HG03095 (cell line): ENCODE results near the gene PARP15.
"Not testable (repeated sequence)": the region's sequence is repeated elsewhere in the genome, so short reads cannot be mapped to it uniquely, and the experiment has no call there.

ENCODE experiments used
- ATAC-seq: cut with Tn5 transposase; IDR thresholded peaks from one replicate; pipeline ENCODE4 v1.9.1; 2021; ENCODE audit warnings: moderate library complexity; ENCODE audit not compliant: unreplicated experiment

The PARP15 gene

DNA sequence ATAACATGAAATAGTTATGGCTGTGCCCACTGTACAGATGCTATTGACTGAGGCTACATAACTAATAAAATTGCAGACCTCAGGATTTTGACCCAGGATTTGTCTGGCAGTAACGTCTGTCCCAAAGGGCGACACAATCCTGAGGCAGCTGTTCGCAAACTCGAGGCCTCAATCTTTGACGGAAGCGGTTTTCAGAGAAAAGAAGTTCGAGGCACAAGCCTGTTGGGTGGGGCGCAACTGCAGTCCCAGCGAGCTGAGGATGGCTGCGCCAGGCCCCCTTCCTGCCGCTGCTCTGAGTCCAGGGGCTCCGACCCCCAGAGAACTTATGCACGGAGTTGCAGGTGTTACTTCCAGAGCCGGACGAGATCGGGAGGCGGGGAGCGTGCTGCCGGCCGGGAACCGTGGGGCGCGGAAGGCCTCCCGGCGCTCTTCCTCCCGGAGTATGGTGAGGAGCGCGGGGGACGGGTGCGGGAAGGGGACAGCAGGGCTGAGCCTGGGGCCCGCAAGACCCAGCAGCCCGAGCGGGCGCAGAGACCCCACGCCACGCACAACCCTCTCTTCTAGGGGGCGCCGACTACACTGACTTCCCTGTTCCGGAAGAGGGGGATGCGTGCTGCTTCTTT is at the start of gene PARP15:
Gene PARP15 (plus strand): TSS at position 242 of the 623 bp plus-strand sequence. CDS start 18 bp downstream, at position 260.
- ATAC-seq: no peak

GRCh38 chr3:122530164-122530563 is 47.3 kb upstream of the PARP15 start:
- no peak for ATAC-seq

- ATAC-seq: no peak
These were observed 44.0 kb upstream of the PARP15 start for GRCh38 chr3:122533480-122533879.

GRCh38 chr3:122533931-122534334 is 43.5 kb upstream of the PARP15 start:
- ATAC-seq: peak; percentile 98

DNA sequence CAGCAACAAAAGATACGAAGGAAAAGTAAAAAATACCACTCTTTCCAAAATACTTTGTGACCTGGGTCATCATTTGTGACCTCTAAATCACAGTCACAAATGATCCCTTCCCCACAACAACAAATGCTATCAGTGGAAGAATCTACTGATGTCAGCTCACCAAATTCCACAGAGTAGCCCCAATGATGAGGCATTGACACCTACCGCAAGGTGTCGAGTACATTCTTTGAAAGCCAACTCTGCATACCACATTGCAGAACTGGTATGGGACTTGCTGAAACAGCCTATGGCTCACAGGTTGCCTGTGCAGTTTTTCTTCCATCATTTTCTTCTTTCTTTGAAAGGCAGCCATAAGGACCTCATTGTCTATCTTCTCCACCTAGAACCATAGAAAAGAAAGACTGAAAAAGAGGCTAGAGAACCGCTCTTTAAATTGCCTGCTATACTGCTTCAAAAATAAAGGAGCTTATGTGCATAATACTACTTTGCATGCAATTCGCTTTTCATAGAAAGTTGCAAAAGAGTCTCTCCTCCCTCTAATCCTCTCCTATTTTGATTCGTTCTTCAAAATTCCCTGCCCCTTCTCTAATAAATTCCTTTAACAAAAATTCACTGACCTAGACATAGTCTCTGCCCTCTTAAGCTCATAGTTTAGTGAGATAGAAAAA is 41.4 kb upstream of the PARP15 start:
- ATAC-seq: no peak

- ATAC-seq: no peak
These were observed 40.8 kb upstream of the PARP15 start for GRCh38 chr3:122536632-122537001.

- no peak for ATAC-seq
These were observed 38.4 kb upstream of the PARP15 start for GRCh38 chr3:122538956-122539490.

DNA sequence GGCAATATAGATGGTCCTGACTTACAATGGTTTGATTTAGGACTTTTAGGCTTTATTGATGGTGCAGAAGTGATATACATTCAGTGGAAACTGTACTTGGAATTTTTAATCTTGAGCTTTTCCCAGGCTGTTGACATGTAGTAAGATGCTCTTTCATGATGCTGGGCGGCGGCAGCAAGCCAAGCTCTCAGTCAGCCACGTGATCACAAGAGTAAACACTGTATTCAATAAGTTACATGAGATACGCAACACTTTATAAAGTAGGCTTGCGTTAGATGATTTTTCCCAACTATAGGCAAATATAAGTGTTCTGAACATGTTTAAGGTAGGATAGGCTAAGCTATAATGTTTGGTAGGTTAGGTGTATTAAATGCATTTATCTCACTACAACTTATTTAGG is 31.3 kb upstream of the PARP15 start:
- ATAC-seq: no peak

DNA sequence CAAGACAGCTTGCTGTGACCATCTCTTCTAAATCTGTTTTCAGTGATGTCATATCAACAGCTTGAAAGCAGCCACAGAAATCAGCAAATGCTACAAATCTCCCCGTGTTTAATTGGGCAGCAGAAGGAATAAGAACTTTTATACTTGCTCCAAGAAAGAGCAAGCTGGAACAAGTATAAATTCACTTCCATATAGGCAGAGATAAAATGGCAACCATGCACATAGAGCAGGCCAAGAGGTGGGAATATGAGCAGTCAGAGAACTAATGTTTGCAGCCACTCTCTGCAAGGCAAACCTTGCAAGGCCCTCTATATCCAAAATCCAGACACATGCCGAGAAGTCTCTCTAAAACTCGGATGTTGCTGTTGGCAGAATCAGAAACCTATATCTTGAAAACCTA is 29.4 kb upstream of the PARP15 start:
- no peak for ATAC-seq

GRCh38 chr3:122548619-122549018 is 28.8 kb upstream of the PARP15 start:
- ATAC-seq: no peak

- no peak for ATAC-seq
These were observed 24.3 kb upstream of the PARP15 start for GRCh38 chr3:122553171-122553570.

- no peak for ATAC-seq
These were observed 22.0 kb upstream of the PARP15 start for GRCh38 chr3:122555275-122556071.

DNA sequence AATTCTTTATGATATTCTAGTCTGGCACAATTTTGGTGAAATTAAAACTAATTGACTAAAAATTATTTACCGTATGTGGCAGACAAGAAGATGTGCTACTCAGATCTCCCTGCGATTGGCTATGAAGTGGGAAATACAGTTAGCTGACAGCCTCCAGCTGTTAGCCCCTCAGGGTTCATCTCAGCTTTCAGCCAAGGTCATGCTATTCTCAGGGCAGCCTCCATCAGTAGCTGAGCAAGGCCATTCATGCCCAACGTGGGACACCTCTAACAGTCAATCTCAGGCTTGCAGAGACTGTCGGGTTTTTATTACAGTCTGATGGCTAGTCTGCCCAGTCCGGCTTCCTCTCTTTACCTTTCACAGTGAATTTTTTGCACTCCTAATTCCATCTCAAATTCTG is 20.1 kb upstream of the PARP15 start:
- no peak for ATAC-seq

GRCh38 chr3:122558605-122559004 is 18.8 kb upstream of the PARP15 start:
- ATAC-seq: no peak

DNA sequence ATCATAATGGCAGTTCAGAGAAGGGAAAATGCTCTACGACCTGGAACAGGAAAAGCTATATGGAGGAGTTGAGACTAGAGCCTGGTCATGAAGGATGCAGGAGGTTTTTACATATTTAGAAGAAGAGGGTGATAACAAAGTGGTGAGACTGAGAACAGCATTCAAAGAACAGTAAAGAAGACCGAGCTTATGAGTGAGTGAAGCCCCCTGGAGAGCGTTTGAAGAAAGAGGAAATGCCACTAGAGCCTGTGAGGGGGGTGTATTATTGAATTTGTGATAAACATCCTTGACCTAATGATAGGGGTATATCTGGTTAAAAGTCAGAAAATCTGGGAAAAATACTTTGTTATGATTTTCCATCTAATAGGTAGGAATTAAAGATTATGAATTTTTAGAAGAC is 17.5 kb upstream of the PARP15 start:
- no peak for ATAC-seq

DNA sequence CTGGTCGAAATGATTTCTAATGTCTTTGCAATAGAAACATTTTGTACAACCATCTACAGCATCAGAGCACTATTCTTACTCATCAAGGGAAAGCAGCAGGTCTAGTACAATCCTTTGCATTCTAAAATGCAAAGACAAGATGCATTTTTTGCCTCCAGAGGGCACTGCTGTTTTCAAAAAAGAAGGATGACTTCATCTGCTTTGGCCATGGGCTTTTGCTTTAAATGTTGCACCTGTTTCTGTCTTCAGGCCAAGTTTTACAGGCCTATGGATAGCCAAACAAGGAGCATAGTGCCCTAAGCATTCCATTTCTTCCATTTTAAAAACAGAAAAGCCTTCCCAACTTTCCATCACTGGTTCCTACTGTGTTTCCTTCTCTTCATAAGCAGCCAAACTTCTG is 16.8 kb upstream of the PARP15 start:
- peak; percentile 47 for ATAC-seq

DNA sequence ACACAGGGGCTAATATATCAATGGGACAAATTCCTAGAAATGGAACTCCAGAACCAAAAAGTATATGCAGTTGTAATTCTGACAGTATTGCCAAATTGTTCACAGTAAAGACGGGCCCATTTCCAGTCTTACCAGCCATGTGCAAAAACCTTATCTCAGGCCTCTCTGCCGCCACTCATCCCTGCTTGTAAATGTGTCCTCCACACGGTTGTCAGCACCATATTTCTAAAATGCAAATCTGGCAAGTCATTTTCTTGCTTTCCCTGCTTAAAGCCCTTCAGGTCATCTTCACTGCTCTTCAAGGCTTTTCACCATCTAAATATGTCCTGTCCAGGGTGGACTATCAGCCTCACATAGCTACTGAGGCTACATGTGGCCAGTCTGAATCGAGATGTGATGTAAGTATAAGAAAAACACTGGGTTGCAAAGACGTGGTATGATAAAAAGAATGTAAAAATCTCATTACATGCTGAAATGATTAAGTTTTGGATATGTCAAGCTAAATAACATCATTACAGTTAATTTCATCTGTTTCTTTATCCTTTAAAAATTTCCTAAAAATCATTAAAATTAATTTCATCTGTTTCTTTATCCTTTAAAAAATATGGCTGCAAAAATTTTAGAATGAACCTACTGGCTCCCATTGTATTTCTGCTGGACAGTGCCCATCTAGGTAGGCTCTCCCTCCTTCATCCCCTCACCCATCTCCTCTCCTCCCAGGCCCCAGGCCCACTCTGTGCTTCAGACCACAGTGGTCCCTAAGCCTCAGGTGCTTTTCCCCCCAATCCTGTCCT is 14.3 kb upstream of the PARP15 start:
- no peak for ATAC-seq

DNA sequence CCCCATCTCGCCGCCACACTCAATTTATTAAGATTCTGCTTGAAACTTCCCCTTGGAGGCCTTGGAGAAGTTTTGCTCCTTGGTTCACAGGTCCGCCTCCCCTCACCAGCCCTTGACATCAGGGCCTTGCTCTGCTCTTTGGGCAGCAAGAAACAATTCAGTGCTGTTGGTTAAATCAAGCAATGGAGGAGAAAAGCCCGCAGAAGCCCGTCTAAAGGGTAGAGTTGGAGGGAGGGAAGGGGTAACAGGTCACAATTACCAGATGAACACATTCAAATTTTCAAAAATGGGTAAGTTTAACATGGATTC is 13.8 kb upstream of the PARP15 start:
- ATAC-seq: no peak

GRCh38 chr3:122564155-122564912 is 13.1 kb upstream of the PARP15 start, which contains the start of the genes DTX3L and PARP9:
Gene DTX3L, plus strand, starts transcription at chr3:122564338. Its CDS starts 89 bp downstream, at chr3:122564427.
Gene PARP9, minus strand, starts transcription at chr3:122564300. Its CDS starts 4,680 bp downstream, at chr3:122559620.
- peak; percentile 51 for ATAC-seq

- not testable (repeated sequence) for ATAC-seq
These were observed 9.3 kb upstream of the PARP15 start for GRCh38 chr3:122568131-122568530.
